Liver (tissue), 3 donors: Measurements from ENCODE around the gene DEDD2.

Experiments
- CTCF ChIP-seq: fragments of 150-350 bp; IDR thresholded peaks from 2 replicates; pipeline ENCODE4 v1.5.1; 2017; ENCODE audit warnings: improper control_type of control experiment, low read depth, low read length; ENCODE audit not compliant: missing input control
- EGR1 ChIP-seq, 2 donors: IDR thresholded peaks; 2 replicates each; pipeline ENCODE4 v1.6.1; 2016 to 2018; ENCODE audit warnings: antibody characterized with exemption in 2 of 2, low read depth in 2 of 2
- JUND ChIP-seq, 2 donors: IDR thresholded peaks; 2 replicates each; pipeline ENCODE4 v1.6.1; 2016; ENCODE audit warnings: antibody characterized with exemption in 2 of 2
- RAD21 ChIP-seq, 2 donors: IDR thresholded peaks; 2 replicates each; pipeline ENCODE4 v1.6.1; 2016; ENCODE audit warnings: antibody characterized with exemption in 2 of 2, mild to moderate bottlenecking in 2 of 2
- REST ChIP-seq: IDR thresholded peaks from 2 replicates; pipeline ENCODE4 v1.6.1; 2016; ENCODE audit warnings: antibody characterized with exemption, mild to moderate bottlenecking
- RXRA ChIP-seq, 2 donors: IDR thresholded peaks; 2 replicates each; pipeline ENCODE4 v1.6.1; 2017 to 2018; ENCODE audit warnings: antibody characterized with exemption in 2 of 2, mild to moderate bottlenecking in 1 of 2
- SP1 ChIP-seq: IDR thresholded peaks from 2 replicates; pipeline ENCODE4 v1.6.1; 2018; ENCODE audit warnings: antibody characterized with exemption, mild to moderate bottlenecking
- donor health status: healthy.
- donor health status: healthy.

- no peak for TF ChIP-seq REST
- no peak for TF ChIP-seq EGR1 (IDR thresholded peaks at IDR 0.05; ENCODE audit: low read depth in 2 of 2)
- TF ChIP-seq RXRA (IDR thresholded peaks at IDR 0.05) = no peak
- no peak for TF ChIP-seq RAD21 (IDR thresholded peaks at IDR 0.05)
- no peak for TF ChIP-seq CTCF
- TF ChIP-seq SP1 = no peak
- no peak for TF ChIP-seq JUND (IDR thresholded peaks at IDR 0.05)
These were observed 32.3 kb upstream of the DEDD2 start for GRCh38 chr19:42249769-42250168.
